GM06990 (cell line): Measurements from ENCODE around the gene ELOVL2.

Experiments used
- DNase-seq: peaks from one replicate; pipeline ENCODE4 v3.0.0-alpha.2; 2011; ENCODE audit not compliant: insufficient read length; ENCODE audit errors: extremely low read depth
- H3K27me3 ChIP-seq: replicated peaks from 2 replicates; pipeline ENCODE4 v1.6.0; 2011; ENCODE audit warnings: low read length; ENCODE audit not compliant: control insufficient read depth, insufficient read depth
- H3K36me3 ChIP-seq: 2 replicates; pipeline ENCODE4 v1.5.1; 2011; ENCODE audit warnings: low read length; ENCODE audit not compliant: control insufficient read depth, insufficient read depth
- H3K4me3 ChIP-seq: replicated peaks from 2 replicates; pipeline ENCODE4 v1.5.1; 2011; ENCODE audit warnings: low read depth, mild to moderate bottlenecking, control low read depth, low read length
- TF ChIP-seq, protein P1 (sequence below): IDR thresholded peaks from 2 replicates; pipeline ENCODE4 v1.5.1; 2011; ENCODE audit warnings: low read length, control low read depth, mild to moderate bottlenecking, inconsistent platforms; ENCODE audit not compliant: insufficient read depth, poor library complexity, severe bottlenecking

Gene ELOVL2

DNA sequence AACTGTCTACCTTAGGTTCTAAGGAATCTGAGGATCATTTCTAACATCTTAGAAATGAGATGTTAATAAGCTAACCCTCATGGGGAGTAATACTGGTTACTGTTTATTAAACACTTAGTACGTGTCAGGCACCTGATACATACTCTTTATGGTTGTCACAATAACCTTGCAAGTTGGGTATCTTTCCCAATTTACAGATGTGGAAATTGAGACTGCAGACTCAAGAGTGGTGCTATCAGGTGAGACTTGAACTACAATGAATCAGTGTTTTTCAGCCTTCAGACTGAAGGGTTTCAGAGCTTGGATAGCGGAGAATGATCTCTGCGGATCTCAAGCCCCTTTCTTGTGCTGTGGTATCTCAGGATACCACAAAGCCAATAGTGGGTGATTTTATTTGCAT is 27.0 kb downstream of the ELOVL2 start:
- TF ChIP-seq, protein P1, sequence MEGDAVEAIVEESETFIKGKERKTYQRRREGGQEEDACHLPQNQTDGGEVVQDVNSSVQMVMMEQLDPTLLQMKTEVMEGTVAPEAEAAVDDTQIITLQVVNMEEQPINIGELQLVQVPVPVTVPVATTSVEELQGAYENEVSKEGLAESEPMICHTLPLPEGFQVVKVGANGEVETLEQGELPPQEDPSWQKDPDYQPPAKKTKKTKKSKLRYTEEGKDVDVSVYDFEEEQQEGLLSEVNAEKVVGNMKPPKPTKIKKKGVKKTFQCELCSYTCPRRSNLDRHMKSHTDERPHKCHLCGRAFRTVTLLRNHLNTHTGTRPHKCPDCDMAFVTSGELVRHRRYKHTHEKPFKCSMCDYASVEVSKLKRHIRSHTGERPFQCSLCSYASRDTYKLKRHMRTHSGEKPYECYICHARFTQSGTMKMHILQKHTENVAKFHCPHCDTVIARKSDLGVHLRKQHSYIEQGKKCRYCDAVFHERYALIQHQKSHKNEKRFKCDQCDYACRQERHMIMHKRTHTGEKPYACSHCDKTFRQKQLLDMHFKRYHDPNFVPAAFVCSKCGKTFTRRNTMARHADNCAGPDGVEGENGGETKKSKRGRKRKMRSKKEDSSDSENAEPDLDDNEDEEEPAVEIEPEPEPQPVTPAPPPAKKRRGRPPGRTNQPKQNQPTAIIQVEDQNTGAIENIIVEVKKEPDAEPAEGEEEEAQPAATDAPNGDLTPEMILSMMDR = no peak
- no peaks in the 10 kb centered on the region for H3K27me3 ChIP-seq
- DNase-seq = no peak
- H3K36me3 ChIP-seq = no peaks in the 10 kb centered on the region
- no peak overlapping the region for H3K4me3 ChIP-seq

DNA sequence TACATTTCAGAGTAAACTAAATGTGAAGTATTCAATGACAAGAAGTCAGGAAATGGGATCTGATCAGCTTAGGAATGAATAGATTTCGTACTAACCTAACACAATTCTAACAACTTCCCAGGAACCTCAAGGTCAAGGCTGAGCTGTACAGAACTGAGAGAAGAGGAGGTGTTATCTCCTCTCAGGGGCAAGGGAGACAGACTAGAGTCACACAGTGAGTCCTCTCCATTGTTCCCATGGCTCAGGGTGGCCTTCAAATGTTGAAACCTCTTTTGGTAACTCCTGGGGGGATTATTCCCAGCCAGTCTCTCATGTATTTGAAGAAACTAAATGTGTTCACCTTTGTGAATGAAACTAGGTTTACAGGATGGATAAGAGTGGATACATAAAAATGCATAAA is 27.7 kb downstream of the ELOVL2 start:
- no peak overlapping the region for H3K4me3 ChIP-seq
- TF ChIP-seq, protein P1 = no peak
- H3K36me3 ChIP-seq = no peaks in the 10 kb centered on the region
- no peak for DNase-seq
- H3K27me3 ChIP-seq = no peaks in the 10 kb centered on the region

DNA sequence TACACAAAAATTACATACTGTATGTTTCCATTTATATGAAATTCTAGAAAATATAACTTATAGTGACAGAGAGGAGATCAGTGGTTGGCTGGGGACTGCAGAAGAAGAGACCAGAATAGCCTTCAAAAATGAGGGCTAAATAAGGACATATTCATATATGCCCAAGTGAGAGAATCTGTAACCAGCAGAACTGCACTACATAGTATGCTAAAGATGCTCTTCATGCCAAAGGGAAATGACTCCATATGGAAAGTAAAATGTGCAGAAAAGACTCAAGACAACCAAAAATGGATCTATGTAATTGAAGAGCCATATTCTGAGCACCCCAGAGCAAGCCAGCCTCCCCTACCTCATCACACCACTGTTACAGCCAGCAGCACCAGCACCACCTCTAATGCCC is 29.0 kb downstream of the ELOVL2 start:
- H3K27me3 ChIP-seq = no peaks in the 10 kb centered on the region
- no peak overlapping the region for H3K4me3 ChIP-seq
- DNase-seq = no peak
- no peaks in the 10 kb centered on the region for H3K36me3 ChIP-seq
- TF ChIP-seq, protein P1 = no peak

DNA sequence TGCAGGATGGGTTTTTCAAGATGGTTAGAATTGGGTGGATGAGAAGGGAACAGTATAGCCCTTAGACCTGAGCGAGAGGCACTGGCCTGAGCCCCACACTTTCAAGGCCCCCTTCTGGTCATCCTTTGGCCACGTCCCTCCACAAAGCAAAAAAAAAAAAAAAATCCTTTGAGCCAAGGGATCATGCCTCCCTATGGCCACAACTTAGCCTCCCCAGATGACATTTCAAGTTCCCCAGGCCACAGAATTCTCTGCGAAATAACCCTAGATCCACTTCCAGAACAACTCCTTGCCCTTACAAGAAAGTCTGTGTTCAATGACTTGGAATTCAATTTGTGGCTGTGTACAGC is 30.4 kb downstream of the ELOVL2 start:
- no peaks in the 10 kb centered on the region for H3K27me3 ChIP-seq
- TF ChIP-seq, protein P1 = no peak
- no peak for DNase-seq
- H3K4me3 ChIP-seq = no peak overlapping the region
- H3K36me3 ChIP-seq = no peaks in the 10 kb centered on the region

DNA sequence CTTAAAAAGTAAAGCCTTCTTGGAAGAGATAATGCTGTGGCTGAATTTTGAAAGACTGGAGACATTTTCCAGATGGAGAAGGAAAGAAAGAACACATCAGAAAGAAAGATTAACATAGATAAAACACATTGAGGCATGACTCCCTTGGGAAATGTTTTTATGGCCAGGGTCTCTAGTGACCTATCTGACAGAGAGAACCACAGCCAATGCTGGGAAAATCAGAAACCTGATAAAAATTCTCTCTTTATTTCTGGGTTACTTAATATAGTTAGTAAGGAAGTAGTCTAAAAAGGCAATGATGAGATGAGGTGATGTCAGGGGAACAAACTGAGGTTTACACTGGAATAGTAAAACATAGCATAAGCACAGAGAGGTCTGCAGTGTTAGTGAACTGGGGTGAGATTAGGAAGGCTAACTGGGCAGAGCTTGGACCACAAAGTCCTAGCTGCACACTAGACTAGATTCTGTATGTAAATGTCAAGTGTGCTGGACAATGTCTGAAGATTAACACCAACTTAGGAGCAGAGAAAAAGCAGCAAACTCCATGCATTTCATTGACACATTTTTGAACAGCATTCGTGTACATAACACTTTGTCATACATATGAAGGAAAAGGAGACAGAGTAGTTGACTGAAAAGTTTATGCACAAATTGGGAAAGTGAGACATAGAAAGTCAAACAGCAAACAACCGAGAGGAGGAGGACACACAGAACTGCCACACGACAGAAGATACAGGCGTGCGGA is 31.0 kb downstream of the ELOVL2 start:
- Histone ChIP-seq H3K27me3 (no peaks in the 10 kb centered on the region), H3K36me3 (no peaks in the 10 kb centered on the region), H3K4me3 (no peak overlapping the region)
- DNase-seq = no peak
- TF ChIP-seq, protein P1 = no peak

DNA sequence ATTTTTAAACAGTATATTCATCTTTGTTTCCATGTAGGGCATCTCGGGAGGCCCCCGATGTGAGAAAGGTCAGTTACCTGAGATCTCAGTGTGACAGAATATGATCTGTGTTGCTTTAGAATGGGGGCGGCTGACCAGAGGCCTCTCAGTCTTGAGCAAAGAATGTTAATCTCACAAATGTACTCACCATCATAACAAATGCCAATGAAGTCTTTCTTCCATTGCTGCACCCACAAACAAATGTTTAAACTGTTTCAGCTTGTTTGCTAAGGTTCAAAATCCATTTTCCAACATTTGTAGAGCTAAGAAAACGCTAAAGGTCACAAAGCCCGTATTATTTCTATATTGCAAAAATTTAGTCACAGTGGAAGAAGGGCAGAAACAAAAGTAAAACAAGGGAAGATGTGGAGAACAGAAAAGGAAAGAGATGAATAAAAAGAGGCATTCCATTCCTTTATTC is 31.8 kb downstream of the ELOVL2 start:
- no peaks in the 10 kb centered on the region for H3K36me3 ChIP-seq
- no peaks in the 10 kb centered on the region for H3K27me3 ChIP-seq
- DNase-seq = no peak
- no peak overlapping the region for H3K4me3 ChIP-seq
- TF ChIP-seq, protein P1 = no peak
